Stimulated activated CD4-positive, alpha-beta T cell treated with anti-CD3 and anti-CD28 coated beads, Interleukin-12 subunit alpha, Interleukin-12 subunit beta, amount 100 ng/mL, for 48 hours (primary cell): ENCODE results near the gene DNMT1.

ENCODE experiments used
- DNase-seq, 3 donors: peaks; one replicate each; pipeline ENCODE4 v3.0.0-alpha.2; 2020; ENCODE audit warnings: low read depth in 2 of 3, low spot score in 1 of 3

The DNMT1 gene

GRCh38 chr19:10115392-10116084, 79.2 kb downstream of the DNMT1 start:
- DNase-seq: no peak

- no peak for DNase-seq
These were observed 79.9 kb downstream of the DNMT1 start for GRCh38 chr19:10114651-10115391.

GRCh38 chr19:10113964-10114650, 80.6 kb downstream of the DNMT1 start:
- DNase-seq: no peak

- no peak for DNase-seq
These were observed 81.2 kb downstream of the DNMT1 start for GRCh38 chr19:10113592-10113963.

- DNase-seq: peak; percentile 62 to 70 (median 68)
These were observed 81.7 kb downstream of the DNMT1 start for GRCh38 chr19:10112895-10113591.

GRCh38 chr19:10112037-10112761, 82.6 kb downstream of the DNMT1 start:
- peak; percentile 59 to 69 (median 61) for DNase-seq

GRCh38 chr19:10111405-10111811, 83.3 kb downstream of the DNMT1 start, which contains the start of gene P2RY11:
TSS of gene P2RY11 (plus strand) at chr19:10111693. CDS start at chr19:10111722, 29 bp downstream.
- DNase-seq: peak; percentile 40 to 62 (median 60)

- DNase-seq: no peak
These were observed 83.8 kb downstream of the DNMT1 start for GRCh38 chr19:10110972-10111317.

GRCh38 chr19:10110076-10110971, 84.4 kb downstream of the DNMT1 start:
- DNase-seq: no peak

- no peak for DNase-seq
These were observed 85.2 kb downstream of the DNMT1 start for GRCh38 chr19:10109528-10109927.

GRCh38 chr19:10107817-10108367, 86.9 kb downstream of the DNMT1 start:
- no peak for DNase-seq

GRCh38 chr19:10107254-10107653, 87.5 kb downstream of the DNMT1 start:
- DNase-seq: no peak

- DNase-seq: peak; percentile 97 to 98 (median 97)
These were observed 88.4 kb downstream of the DNMT1 start, which contains the start of gene PPAN for GRCh38 chr19:10106100-10106936. TSS of gene PPAN (plus strand) at chr19:10106362. CDS start at chr19:10106395, 33 bp downstream.

- DNase-seq: peak; percentile 78 to 85 (median 81)
These were observed 89.1 kb downstream of the DNMT1 start for GRCh38 chr19:10105509-10106099.

GRCh38 chr19:10104665-10105508, 89.9 kb downstream of the DNMT1 start:
- peak; percentile 68 to 72 (median 71) for DNase-seq

GRCh38 chr19:10104130-10104513, 90.6 kb downstream of the DNMT1 start:
- DNase-seq: no peak

GRCh38 chr19:10102787-10103236, 91.9 kb downstream of the DNMT1 start:
- no peak for DNase-seq
